Ascending aorta (tissue), 2 donors: ENCODE results near the gene PKD2L2. TPM values are rescaled to one million over a fixed set of nuclear protein-coding genes. Genes with fewer than 3 reads are reported as not detected.
"Not testable (repeated sequence)": the region's sequence is repeated elsewhere in the genome, so short reads cannot be mapped to it uniquely, and the experiment has no call there.

Experiments
- DNase-seq, 2 donors: peaks; one replicate each; pipeline ENCODE4 v3.0.0-alpha.2; 2019; ENCODE audit warnings: low spot score in 2 of 2
- H3K27ac ChIP-seq, 2 donors: fragments of 200-600 bp; sonication (generic); one replicate each; pipeline ENCODE4 v1.5.1; 2016 to 2017; ENCODE audit warnings: mild to moderate bottlenecking in 1 of 2
- H3K27me3 ChIP-seq: fragments of 200-600 bp; sonication (generic); one replicate; pipeline ENCODE4 v1.5.1; 2017
- H3K36me3 ChIP-seq, 2 donors: fragments of 200-600 bp; sonication (generic); one replicate each; pipeline ENCODE4 v1.5.1; 2016
- H3K4me1 ChIP-seq, 2 donors: fragments of 200-600 bp; sonication (generic); one replicate each; pipeline ENCODE4 v1.5.1; 2016 to 2017; ENCODE audit warnings: mild to moderate bottlenecking in 1 of 2
- H3K4me3 ChIP-seq, 2 donors: fragments of 200-600 bp; sonication (generic); one replicate each; pipeline ENCODE4 v1.5.1; 2016 to 2017; ENCODE audit warnings: mild to moderate bottlenecking in 1 of 2
- H3K9me3 ChIP-seq, 2 donors: fragments of 200-600 bp; sonication (generic); one replicate each; pipeline ENCODE4 v1.5.1; 2016
- intact Hi-C: fragments of 100-400 bp; cut with DNase I; formaldehyde crosslinking; loops from one replicate; pipeline ENCODE4 v1.15.1; 2023
- total RNA-seq: library from RNA; depleted of rRNA; stranded (reverse); fragments of >200 nt; gene quantifications from one replicate; pipeline ENCODE4 v1.1.0, GENCODE V29; 2016
- TF ChIP-seq, protein P1 (sequence below), 3 experiments: fragments of 200-600 bp in 2 of 3; fragments of 450-650 bp in 1 of 3; sonication (generic) in 2 of 3; IDR thresholded peaks; one replicate each; pipeline ENCODE4 v1.5.1; 2016 to 2019; ENCODE audit warnings: antibody characterized with exemption in 3 of 3, mild to moderate bottlenecking in 1 of 3, moderate library complexity in 1 of 3

PKD2L2 gene
- total RNA-seq, 1 donor from 2014 or later: not detected

DNA sequence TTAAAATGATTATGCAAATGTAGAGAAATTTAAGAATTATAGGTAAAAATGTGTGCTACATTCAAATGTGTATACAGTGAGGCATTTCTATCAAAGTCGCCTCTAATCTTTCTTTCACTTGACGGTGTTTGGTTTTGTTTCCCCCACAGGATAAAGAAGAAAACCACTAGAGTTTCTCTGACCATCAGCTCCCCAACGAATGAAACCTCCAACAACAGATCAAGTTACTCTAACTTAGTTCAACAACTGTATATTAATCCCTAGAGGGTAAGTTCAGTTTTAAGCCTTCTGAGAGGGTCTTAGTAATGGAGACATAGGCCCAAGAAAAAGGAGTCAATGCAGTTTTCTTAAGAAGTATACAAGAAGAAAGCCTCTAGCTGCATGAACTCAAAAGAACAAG, 33.1 kb upstream of the PKD2L2 start:
- H3K9me3 ChIP-seq: no peaks in the 10 kb centered on the region
- intact Hi-C loops: no loop called here
- TF ChIP-seq, protein P1, sequence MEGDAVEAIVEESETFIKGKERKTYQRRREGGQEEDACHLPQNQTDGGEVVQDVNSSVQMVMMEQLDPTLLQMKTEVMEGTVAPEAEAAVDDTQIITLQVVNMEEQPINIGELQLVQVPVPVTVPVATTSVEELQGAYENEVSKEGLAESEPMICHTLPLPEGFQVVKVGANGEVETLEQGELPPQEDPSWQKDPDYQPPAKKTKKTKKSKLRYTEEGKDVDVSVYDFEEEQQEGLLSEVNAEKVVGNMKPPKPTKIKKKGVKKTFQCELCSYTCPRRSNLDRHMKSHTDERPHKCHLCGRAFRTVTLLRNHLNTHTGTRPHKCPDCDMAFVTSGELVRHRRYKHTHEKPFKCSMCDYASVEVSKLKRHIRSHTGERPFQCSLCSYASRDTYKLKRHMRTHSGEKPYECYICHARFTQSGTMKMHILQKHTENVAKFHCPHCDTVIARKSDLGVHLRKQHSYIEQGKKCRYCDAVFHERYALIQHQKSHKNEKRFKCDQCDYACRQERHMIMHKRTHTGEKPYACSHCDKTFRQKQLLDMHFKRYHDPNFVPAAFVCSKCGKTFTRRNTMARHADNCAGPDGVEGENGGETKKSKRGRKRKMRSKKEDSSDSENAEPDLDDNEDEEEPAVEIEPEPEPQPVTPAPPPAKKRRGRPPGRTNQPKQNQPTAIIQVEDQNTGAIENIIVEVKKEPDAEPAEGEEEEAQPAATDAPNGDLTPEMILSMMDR (IDR thresholded peaks at IDR 0.05): no peak
- DNase-seq: no peak
- H3K36me3 ChIP-seq: no peaks in the 10 kb centered on the region
- no peaks in the 10 kb centered on the region for H3K27me3 ChIP-seq
- H3K4me1 ChIP-seq: no peaks in the 10 kb centered on the region
- no peak overlapping the region for H3K27ac ChIP-seq
- H3K4me3 ChIP-seq: no peak overlapping the region

DNA sequence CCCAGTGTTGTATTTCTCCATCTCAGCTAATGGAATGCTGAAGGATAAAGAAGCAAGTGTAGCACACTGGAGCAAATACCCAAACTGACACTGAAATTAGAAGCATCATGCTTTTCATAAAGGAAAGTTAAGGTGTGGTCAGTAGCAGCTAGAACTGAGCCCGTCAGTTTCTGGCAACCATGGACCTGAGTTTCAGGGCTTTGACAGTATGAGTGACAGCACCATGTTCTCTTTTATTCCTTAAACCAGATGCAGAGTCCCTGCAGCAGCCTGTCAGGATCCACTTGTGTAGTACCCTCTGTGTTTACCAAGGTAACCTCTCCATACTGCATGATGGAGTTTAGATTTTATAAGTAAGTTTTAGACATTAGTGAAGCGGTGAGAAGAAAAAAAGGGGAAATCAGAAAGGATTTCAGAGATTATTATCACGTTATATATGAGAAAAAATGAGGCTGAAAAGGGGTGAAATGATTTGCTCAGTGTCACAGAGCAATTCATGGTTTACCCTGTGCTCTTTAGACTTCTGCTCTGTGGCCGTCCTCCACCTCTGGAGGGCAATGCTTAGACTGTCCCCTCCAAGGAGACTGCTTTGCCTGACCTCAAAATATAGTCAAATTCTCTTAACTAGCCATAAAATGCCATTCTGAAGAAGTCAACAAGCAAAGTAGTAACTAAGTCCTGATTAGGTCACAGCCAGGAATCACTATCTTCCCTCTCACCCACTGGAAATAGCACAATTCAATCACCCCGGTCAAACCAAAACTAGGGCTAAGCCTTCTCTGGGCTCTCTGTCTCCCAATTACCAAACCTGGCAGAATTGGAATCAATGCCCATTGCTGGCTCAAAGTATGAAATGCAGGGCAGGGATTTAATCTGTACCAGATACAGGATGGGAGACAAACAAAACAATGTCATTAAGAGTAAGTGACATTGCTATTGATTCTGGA, 32.1 kb upstream of the PKD2L2 start:
- no peaks in the 10 kb centered on the region for H3K4me1 ChIP-seq
- H3K36me3 ChIP-seq: no peaks in the 10 kb centered on the region
- peak overlapping the region in 1 of 2 donors; percentile 53 for H3K27ac ChIP-seq
- TF ChIP-seq, protein P1 (IDR thresholded peaks at IDR 0.05): no peak
- intact Hi-C loops: no loop called here
- H3K4me3 ChIP-seq: peak overlapping the region in 1 of 2 donors; percentile 32
- no peaks in the 10 kb centered on the region for H3K27me3 ChIP-seq
- no peak for DNase-seq
- no peaks in the 10 kb centered on the region for H3K9me3 ChIP-seq

- TF ChIP-seq, protein P1 (IDR thresholded peaks at IDR 0.05): no peak
- H3K4me1 ChIP-seq: no peaks in the 10 kb centered on the region
- H3K27me3 ChIP-seq: no peaks in the 10 kb centered on the region
- intact Hi-C loops: no loop called here
- H3K36me3 ChIP-seq: no peaks in the 10 kb centered on the region
- H3K4me3 ChIP-seq: peak overlapping the region; percentile 32 to 38
- peak overlapping the region in 1 of 2 donors; percentile 53 for H3K27ac ChIP-seq
- H3K9me3 ChIP-seq: no peaks in the 10 kb centered on the region
- DNase-seq: no peak
Measured at GRCh38 chr5:137858223-137858916, 30.9 kb upstream of the PKD2L2 start.

DNA sequence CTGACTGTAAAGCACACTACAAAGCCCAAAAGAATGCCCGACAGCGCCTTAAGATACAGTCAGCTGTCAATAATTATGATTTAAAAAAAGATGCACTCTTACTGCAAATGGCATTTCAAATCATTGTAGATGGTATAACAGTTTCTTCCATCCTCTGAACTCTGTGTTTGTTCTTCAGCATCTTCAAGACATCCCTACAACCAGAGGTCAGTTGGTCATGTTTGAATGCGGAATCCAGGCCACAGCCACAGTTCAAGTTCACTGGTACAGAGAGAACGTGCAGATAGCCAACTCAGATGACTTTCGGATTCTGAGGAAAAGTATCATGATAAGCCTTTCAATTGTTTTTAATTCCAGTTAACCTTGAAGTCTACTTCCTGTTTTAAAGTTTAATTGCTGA, 30.3 kb upstream of the PKD2L2 start:
- no peaks in the 10 kb centered on the region for H3K27me3 ChIP-seq
- H3K36me3 ChIP-seq: no peaks in the 10 kb centered on the region
- no peaks in the 10 kb centered on the region for H3K9me3 ChIP-seq
- peak overlapping the region in 1 of 2 donors; percentile 38 for H3K4me3 ChIP-seq
- intact Hi-C loops: no loop called here
- no peak for DNase-seq
- no peaks in the 10 kb centered on the region for H3K4me1 ChIP-seq
- peak overlapping the region in 1 of 2 donors; percentile 53 for H3K27ac ChIP-seq
- TF ChIP-seq, protein P1 (IDR thresholded peaks at IDR 0.05): no peak

GRCh38 chr5:137862251-137862650, 27.0 kb upstream of the PKD2L2 start:
- intact Hi-C loops: no loop called here
- Histone ChIP-seq H3K4me1 (no peaks in the 10 kb centered on the region), H3K4me3 (no peak overlapping the region), H3K9me3 (no peaks in the 10 kb centered on the region), H3K27me3 (no peaks in the 10 kb centered on the region), H3K27ac (no peak overlapping the region), H3K36me3 (no peaks in the 10 kb centered on the region)
- no peak for DNase-seq
- TF ChIP-seq, protein P1 (IDR thresholded peaks at IDR 0.05): no peak

- H3K27me3 ChIP-seq, H3K9me3 ChIP-seq, H3K4me1 ChIP-seq, intact Hi-C loops, DNase-seq, H3K36me3 ChIP-seq, H3K4me3 ChIP-seq, H3K27ac ChIP-seq: not testable (repeated sequence)
Measured at GRCh38 chr5:137863653-137864052, 25.6 kb upstream of the PKD2L2 start.
